SK-N-DZ (cell line): ENCODE data around the gene IGSF3.
"Not testable (repeated sequence)": the region's sequence is repeated elsewhere in the genome, so short reads cannot be mapped to it uniquely, and the experiment has no call there.

ENCODE experiments used
- DNase-seq: peaks from one replicate; pipeline ENCODE4 v3.0.0-alpha.2; 2015; ENCODE audit warnings: low spot score

The IGSF3 gene

DNA sequence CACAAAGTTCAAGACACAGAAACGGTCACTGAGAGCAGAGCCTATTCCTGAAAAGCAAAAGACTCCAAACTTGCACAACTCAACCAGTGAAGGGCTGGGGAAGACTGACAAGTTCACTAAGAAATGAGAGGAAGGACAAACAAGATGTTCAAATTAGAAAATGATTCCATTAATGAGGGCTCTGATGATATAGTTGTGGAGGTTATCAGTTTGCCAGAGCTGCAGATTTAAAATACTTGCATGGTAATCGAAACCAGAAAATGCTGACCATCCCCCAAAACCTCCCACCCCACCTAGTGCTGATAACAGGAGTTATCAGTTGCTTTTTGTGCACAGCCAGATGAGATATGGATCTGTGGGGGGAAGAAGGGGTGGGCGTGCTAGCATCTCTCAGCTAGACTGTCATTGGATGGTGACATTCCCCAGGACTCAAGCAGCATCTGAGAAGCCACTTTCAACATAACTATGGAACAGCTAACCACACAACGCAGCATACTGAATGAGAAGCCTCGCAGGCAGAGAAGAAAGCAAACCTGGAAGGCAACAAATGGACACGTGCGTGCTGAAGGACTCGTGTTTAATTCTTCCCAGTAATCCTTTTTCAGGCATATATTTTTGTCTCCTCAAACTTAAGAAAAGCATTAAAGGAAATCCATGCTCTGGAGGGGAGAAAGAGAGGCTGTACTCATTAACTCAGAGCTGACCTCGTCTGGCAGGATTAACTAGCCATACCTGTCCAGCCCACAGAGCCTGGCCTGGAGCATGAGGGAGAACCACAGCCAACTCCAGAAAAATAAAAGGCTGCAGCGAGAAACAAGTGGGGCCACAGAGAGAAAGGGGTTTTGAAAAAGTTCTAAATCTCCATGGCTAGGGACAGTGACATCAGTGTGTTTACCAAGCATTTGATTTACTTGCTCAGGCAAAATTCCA is 35.3 kb downstream of the IGSF3 start:
- DNase-seq = peak; percentile 83

DNA sequence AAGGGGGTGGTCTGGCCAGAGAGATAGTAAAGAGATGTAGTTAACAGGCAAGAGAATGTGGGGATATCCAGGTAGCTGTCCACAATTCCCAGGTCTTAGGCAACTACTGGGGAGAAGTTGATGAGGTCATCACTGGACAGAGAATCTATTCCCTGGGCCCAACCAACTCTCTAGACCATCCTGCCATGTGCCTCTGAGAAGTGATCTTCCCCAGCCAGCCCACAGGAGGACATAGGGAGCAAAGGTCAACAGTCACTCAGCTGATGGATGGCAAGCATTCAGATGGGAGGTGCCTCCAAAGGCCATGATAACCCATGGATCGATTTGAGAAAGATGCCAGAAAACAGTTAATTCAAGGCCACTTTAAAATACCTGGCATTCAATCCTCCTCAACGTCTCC is 36.0 kb downstream of the IGSF3 start:
- DNase-seq = not testable (repeated sequence)

DNA sequence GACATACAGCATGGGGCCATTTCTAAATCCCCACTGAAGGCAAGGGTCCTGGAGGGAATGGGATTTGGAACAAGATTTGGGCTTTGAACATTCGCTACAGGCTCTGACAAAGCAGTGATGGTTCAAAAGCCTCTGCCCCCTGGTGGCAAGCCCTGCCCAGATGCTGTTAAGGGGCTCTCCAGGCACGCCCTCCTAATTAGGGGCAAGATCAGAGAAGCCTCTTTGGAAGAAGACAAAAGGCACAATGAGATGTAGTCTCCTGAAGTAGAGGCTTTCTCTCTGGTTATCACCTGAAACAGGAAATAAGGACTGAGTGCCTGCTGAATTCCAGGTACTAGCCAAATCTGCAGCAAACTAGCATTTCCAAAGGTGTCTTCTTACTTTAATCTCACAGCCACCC is 37.5 kb downstream of the IGSF3 start:
- not testable (repeated sequence) for DNase-seq

- DNase-seq = not testable (repeated sequence)
These were observed 38.1 kb downstream of the IGSF3 start for GRCh38 chr1:116629441-116629840.

GRCh38 chr1:116628448-116628847 is 39.1 kb downstream of the IGSF3 start:
- no peak for DNase-seq

GRCh38 chr1:116627357-116627756 is 40.2 kb downstream of the IGSF3 start:
- peak; percentile 18 for DNase-seq

GRCh38 chr1:116626915-116627314 is 40.6 kb downstream of the IGSF3 start:
- DNase-seq = not testable (repeated sequence)

DNA sequence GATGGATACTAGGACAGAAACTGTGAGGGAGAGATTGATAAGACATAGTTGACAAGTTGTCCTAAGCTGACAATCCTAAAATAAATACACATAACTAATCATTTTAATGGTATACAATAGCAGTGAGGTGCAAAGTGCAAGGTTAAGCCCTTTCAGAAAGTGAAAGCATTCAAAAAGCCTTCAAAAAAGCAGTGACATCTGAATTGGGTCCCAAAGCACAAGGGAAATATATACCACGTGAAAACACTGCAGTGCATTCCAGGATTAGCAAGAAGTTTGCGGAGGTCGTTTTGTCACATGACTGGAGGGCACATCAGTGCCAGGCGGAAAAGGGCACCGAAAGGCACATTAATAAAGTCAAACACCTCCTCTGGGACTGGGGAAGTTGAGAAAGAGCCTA is 42.4 kb downstream of the IGSF3 start:
- not testable (repeated sequence) for DNase-seq

GRCh38 chr1:116624040-116624439 is 43.5 kb downstream of the IGSF3 start:
- DNase-seq = no peak

DNA sequence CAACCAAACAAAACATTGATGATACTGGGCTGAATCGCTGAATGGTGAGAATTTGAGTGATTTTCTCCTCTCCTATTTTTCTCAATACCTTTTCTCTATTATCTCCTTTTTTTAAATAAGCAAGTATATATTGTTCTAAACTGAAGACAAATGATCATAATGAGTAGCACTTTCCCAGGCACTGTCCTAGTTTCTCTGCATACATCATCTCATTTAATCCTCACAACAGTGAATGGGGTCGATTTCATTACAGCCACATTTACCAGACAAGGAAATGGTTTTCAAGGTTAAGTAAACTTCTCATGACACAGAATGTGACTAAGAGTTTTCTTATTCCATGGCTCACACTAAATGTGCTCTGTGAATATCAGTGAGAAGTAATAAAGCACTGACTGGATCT is 45.0 kb downstream of the IGSF3 start:
- not testable (repeated sequence) for DNase-seq

DNA sequence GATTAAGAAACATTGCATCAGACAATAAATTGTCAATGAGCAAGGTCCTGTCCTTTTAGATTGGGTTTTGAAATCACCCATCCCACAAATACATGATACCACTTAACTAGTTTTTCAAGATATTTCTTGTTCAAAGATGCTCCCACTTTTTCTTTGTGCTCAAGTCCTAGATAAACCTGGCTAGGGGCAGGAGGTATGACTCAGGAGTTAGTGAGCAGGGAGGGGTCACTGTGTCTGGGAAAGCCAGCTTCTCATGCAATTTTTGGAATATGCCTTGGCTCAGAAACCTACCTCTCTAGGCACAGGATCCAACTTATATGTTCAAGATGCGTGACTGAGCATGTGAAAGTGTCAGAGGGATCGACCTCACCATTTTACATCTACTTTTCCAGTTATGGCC is 45.8 kb downstream of the IGSF3 start:
- DNase-seq = not testable (repeated sequence)

DNA sequence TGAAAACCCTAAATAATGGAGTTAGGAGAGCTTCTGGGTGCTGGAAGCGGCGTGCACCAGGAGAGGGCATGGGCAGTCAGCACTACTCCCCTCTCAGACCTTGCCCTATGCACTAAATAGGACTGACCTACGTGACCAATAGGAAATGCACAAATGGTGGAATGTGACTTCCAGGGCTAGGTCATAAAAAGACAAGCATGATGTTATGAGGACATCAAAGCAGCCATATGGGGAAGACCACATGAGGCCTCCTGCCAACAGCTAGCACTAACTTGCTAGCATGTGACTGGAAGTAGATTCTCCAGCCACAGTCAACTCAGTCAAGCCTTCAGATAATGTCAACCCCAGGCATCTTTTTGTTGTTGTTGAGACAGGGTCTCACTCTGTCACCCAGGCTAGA is 47.1 kb downstream of the IGSF3 start:
- not testable (repeated sequence) for DNase-seq

DNA sequence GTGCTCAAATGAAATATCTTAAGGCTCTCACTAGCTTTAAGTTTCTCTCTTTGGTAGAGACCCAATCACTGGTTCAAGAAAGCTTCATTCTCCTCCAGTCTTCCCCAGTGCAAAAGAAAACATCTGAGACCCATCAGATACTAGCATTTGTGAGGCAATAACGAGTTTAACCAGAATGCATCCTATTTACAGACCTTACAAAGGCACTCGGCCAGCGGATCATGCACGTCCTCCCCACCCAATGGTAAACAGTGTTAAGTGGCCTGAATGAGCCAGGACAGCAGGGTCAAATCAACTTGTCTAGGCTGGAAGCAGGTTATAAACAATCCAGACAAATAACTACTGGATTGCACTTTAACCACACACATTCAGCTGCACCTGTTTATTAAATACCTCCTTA is 48.4 kb downstream of the IGSF3 start:
- DNase-seq = not testable (repeated sequence)

- DNase-seq = peak; percentile 12
These were observed 49.7 kb downstream of the IGSF3 start for GRCh38 chr1:116617808-116618207.

DNA sequence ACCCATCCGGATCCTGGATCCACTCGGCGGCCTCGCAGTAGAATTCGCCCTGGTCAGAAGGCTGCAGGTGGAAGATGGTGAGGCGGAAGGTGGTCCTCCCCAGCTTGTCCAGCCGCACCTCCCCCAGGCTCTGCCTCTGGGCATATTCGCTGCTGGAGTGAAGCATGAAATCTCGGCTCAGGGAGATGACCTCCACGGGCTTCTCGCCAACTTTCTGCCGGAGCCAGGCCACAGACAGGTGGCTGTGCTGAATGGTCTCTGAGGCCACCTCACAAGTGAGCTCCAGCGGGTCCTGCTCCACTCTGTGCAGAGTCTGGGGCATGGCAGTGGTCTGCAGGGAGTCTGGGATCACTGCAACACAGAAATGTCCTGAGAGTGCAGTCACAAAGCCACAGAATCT is 53.7 kb downstream of the IGSF3 start:
- not testable (repeated sequence) for DNase-seq

GRCh38 chr1:116609801-116610371 is 57.6 kb downstream of the IGSF3 start:
- DNase-seq = peak; percentile 13

DNA sequence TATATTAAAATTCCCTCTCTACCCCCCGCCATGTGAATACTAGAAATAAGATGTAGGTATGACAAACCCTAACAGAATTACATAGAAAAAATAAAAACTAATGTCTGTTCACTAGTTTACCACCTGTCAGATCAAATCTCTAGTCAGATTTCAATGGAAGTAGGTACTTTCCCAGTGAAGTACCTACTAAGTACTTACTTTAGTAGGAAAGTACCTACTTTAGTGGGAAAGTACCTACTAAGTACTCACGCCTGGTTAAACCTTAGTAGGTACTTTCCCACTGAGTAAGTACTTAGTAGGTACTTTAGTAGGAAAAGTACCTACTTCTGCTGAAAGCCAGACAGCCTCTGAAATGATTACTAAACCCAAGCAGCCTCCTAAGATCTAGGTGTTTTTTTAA is 58.7 kb downstream of the IGSF3 start:
- not testable (repeated sequence) for DNase-seq

DNA sequence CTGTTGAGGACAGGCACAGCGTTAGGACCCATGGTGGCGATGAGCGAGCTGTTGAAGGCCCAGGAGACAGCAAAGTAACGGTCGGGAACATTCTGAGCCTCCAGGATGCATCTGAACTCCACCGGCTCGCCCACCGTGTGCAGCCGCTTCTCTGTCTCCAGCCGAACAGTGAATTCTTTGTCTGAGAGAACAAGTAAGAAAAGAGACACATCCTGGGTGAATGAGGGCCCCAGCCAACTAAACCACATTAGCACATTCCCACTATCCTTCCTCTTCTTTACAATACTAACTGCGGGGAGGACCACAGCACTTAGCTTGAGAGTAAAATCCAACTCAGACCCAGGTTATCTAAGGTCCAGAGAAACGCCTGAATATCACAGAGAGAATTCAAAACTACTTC is 59.4 kb downstream of the IGSF3 start:
- DNase-seq = not testable (repeated sequence)

GRCh38 chr1:116607463-116607862 is 60.1 kb downstream of the IGSF3 start:
- DNase-seq = not testable (repeated sequence)

GRCh38 chr1:116606067-116606466 is 61.5 kb downstream of the IGSF3 start:
- not testable (repeated sequence) for DNase-seq

DNA sequence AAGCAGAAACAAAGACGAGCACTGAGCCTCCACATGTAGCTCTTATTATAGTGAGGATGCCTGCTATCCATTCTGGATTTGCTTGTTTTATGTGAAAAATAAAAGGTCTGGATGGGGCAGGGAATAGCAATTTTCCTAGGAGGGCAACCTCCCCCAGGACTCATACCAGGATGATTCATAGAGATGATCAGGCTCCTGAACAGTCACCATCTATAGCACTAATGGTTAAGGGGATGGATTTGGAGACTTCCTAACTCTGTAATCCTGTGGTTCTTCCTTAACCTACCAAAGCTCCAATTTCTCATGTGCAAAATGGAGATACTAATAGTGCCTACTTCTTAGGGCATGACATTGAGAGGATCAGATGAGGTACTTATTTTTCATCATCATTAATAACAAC is 62.2 kb downstream of the IGSF3 start:
- DNase-seq = no peak

DNA sequence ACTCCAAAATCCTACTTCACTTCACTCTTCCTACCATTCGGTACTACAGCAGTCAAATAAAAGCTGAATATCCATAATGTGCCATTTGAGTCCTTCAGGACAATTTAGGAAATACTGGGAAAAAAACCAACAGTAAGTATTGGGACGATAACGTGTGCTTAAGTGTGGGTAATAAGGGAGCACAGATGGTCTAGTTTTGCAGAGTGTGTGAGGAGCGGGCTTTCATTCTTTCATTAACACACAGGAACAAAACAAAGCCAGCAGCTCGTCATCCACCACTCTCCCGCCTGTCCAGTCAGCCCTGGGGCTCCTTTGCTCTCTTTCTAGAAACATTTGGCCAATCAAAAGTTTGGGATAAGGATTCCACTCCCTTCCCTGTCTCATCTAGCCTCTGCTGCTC is 63.1 kb downstream of the IGSF3 start:
- DNase-seq = not testable (repeated sequence)

DNA sequence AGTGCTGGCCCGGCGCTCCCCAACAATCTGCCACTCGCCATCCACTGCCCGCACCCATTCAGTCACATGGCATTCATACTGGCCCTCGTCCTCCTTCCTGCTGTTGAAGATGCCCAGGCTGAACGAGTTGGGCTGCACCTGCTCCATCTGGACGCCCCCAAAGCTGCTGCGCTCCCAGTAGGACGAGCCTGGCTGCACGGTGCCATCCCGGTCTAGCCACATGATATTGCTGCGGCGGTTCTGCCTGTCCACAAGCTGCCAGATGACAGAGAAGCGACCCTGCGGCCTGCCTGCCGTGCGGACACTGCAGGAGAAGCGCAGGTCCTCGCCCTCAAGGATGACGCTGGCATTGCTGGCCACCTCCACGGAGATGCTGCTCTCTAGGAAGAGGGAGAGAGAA is 63.9 kb downstream of the IGSF3 start:
- not testable (repeated sequence) for DNase-seq
